ENCODE measurements around the gene OR51B4. TPM values are rescaled to one million over a fixed set of nuclear protein-coding genes. Genes with fewer than 3 reads are reported as not detected.
"Not testable (repeated sequence)": the region's sequence is repeated elsewhere in the genome, so short reads cannot be mapped to it uniquely, and the experiment has no call there.

The OR51B4 gene
- total RNA-seq, 1 donor from 2014 or later, result not detected

GRCh38 chr11:5294342-5294995 lies 7.3 kb downstream of the OR51B4 start:
- DNase-seq (ENCODE audit: low read depth), result not testable (repeated sequence)

GRCh38 chr11:5293028-5293427 lies 8.7 kb downstream of the OR51B4 start:
- DNase-seq (ENCODE audit: low read depth), result no peak

- peak; percentile 61 for DNase-seq (ENCODE audit: low read depth)
These were observed 10.4 kb downstream of the OR51B4 start for GRCh38 chr11:5291207-5291838.

GRCh38 chr11:5290106-5290505 lies 11.6 kb downstream of the OR51B4 start:
- DNase-seq (ENCODE audit: low read depth), result no peak

GRCh38 chr11:5289696-5290095 lies 12.1 kb downstream of the OR51B4 start:
- no peak for DNase-seq (ENCODE audit: low read depth)

- DNase-seq (ENCODE audit: low read depth), result no peak
These were observed 12.7 kb downstream of the OR51B4 start for GRCh38 chr11:5288906-5289550.

- no peak for DNase-seq (ENCODE audit: low read depth)
These were observed 13.4 kb downstream of the OR51B4 start for GRCh38 chr11:5288108-5288905.

GRCh38 chr11:5286901-5287300 lies 14.8 kb downstream of the OR51B4 start:
- no peak for DNase-seq (ENCODE audit: low read depth)

GRCh38 chr11:5286351-5286750 lies 15.4 kb downstream of the OR51B4 start:
- DNase-seq (ENCODE audit: low read depth), result no peak

- no peak for DNase-seq (ENCODE audit: low read depth)
These were observed 15.9 kb downstream of the OR51B4 start for GRCh38 chr11:5285703-5286340.

GRCh38 chr11:5284637-5285036 lies 17.1 kb downstream of the OR51B4 start:
- DNase-seq (ENCODE audit: low read depth), result no peak

GRCh38 chr11:5283882-5284281 lies 17.9 kb downstream of the OR51B4 start:
- no peak for DNase-seq (ENCODE audit: low read depth)

- no peak for DNase-seq (ENCODE audit: low read depth)
These were observed 18.7 kb downstream of the OR51B4 start for GRCh38 chr11:5283086-5283485.

GRCh38 chr11:5282628-5283027 lies 19.1 kb downstream of the OR51B4 start:
- DNase-seq (ENCODE audit: low read depth), result no peak

GRCh38 chr11:5281596-5281995 lies 20.1 kb downstream of the OR51B4 start:
- no peak for DNase-seq (ENCODE audit: low read depth)

- peak; percentile 99 for DNase-seq (ENCODE audit: low read depth)
These were observed 21.1 kb downstream of the OR51B4 start for GRCh38 chr11:5280582-5281102.

GRCh38 chr11:5279471-5280090 lies 22.2 kb downstream of the OR51B4 start:
- DNase-seq (ENCODE audit: low read depth), result no peak

GRCh38 chr11:5277807-5278382 lies 23.9 kb downstream of the OR51B4 start:
- DNase-seq (ENCODE audit: low read depth), result no peak

GRCh38 chr11:5276697-5277096 lies 25.0 kb downstream of the OR51B4 start:
- DNase-seq (ENCODE audit: low read depth), result no peak

- DNase-seq (ENCODE audit: low read depth), result no peak
These were observed 26.2 kb downstream of the OR51B4 start for GRCh38 chr11:5275369-5276110.
